Measurements from ENCODE around the gene ZNF511. TPM values are rescaled to one million over a fixed set of nuclear protein-coding genes. Genes with fewer than 3 reads are reported as not detected.

ZNF511 gene
- total and polyA plus RNA-seq, 4 donors = 13.7 to 31.8 (median 24.2) TPM

GRCh38 chr10:133299224-133299623, 9.5 kb upstream of the ZNF511 start:
- Histone ChIP-seq H3K36me3 (ENCODE audit: control insufficient read depth in 4 of 4, insufficient read depth in 3 of 4, low read depth in 1 of 4, low read length in 3 of 4) (peaks cover 27 to 73% (median 45%) of the 10 kb centered on the region in 4 donors), H3K9me3 (ENCODE audit: control insufficient read depth in 4 of 4, low read length in 3 of 4) (no peaks in the 10 kb centered on the region), H3K27ac (ENCODE audit: low read depth in 1 of 2, low read length in 2 of 2) (no peak overlapping the region), H3K4me3 (ENCODE audit: low read depth in 1 of 3, low read length in 3 of 3) (no peak overlapping the region), H3K9ac (ENCODE audit: low read depth in 1 of 2, low read length in 2 of 2) (no peak overlapping the region), H3K4me1 (ENCODE audit: control insufficient read depth in 4 of 4, insufficient read depth in 4 of 4, low read length in 3 of 4) (peaks cover 0 to 1% (median 0%) of the 10 kb centered on the region in 4 donors), H3K27me3 (ENCODE audit: control insufficient read depth in 4 of 4, insufficient read depth in 4 of 4, low read length in 3 of 4) (no peaks in the 10 kb centered on the region)
- WGBS = 97% methylated on average over 10 of the region's 10 CpGs
- no peak for TF ChIP-seq HNF4G (IDR thresholded peaks at IDR 0.05)
- TF ChIP-seq REST (IDR thresholded peaks at IDR 0.05) = no peak
- DNase-seq (ENCODE audit: low spot score) = no peak

- Histone ChIP-seq H3K27ac (ENCODE audit: low read depth in 1 of 2, low read length in 2 of 2) (no peak overlapping the region), H3K36me3 (ENCODE audit: control insufficient read depth in 4 of 4, insufficient read depth in 3 of 4, low read depth in 1 of 4, low read length in 3 of 4) (peaks cover 27 to 68% (median 43%) of the 10 kb centered on the region in 4 donors), H3K27me3 (ENCODE audit: control insufficient read depth in 4 of 4, insufficient read depth in 4 of 4, low read length in 3 of 4) (no peaks in the 10 kb centered on the region), H3K4me3 (ENCODE audit: low read depth in 1 of 3, low read length in 3 of 3) (no peak overlapping the region), H3K4me1 (ENCODE audit: control insufficient read depth in 4 of 4, insufficient read depth in 4 of 4, low read length in 3 of 4) (peaks cover 0 to 3% (median under 1%) of the 10 kb centered on the region in 4 donors), H3K9ac (ENCODE audit: low read depth in 1 of 2, low read length in 2 of 2) (no peak overlapping the region), H3K9me3 (ENCODE audit: control insufficient read depth in 4 of 4, low read length in 3 of 4) (no peaks in the 10 kb centered on the region)
- no peak for DNase-seq (ENCODE audit: low spot score)
- WGBS = 97% methylated on average over 14 of the region's 14 CpGs
- TF ChIP-seq GABPA (IDR thresholded peaks at IDR 0.05 in 1 of 2, conservative IDR thresholded peaks at IDR 0.05 in 1 of 2) = no peak
- no peak for TF ChIP-seq ATF3 (IDR thresholded peaks at IDR 0.05)
- TF ChIP-seq FOXA2 (IDR thresholded peaks at IDR 0.05) = no peak
- TF ChIP-seq REST (IDR thresholded peaks at IDR 0.05) = no peak
- no peak for TF ChIP-seq TAF1 (conservative IDR thresholded peaks at IDR 0.05)
- no peak for TF ChIP-seq JUND (IDR thresholded peaks at IDR 0.05)
- TF ChIP-seq FOXA1 (IDR thresholded peaks at IDR 0.05) = no peak
- no peak for TF ChIP-seq HNF4A (conservative IDR thresholded peaks at IDR 0.05)
- no peak for TF ChIP-seq RAD21 (IDR thresholded peaks at IDR 0.05)
- TF ChIP-seq SP1 (IDR thresholded peaks at IDR 0.05) = no peak
- no peak for TF ChIP-seq ZBTB33 (IDR thresholded peaks at IDR 0.05)
- no peak for TF ChIP-seq YY1 (IDR thresholded peaks at IDR 0.05)
- TF ChIP-seq NR2F2 (IDR thresholded peaks at IDR 0.05) = no peak
- TF ChIP-seq CTCF (IDR thresholded peaks at IDR 0.05; ENCODE audit: low read depth, low read length, missing input control) = no peak
- no peak for TF ChIP-seq EGR1 (IDR thresholded peaks at IDR 0.05; ENCODE audit: low read depth in 2 of 2)
- TF ChIP-seq HNF4G (IDR thresholded peaks at IDR 0.05) = no peak
- no peak for TF ChIP-seq MAX (IDR thresholded peaks at IDR 0.05)
- TF ChIP-seq RXRA (IDR thresholded peaks at IDR 0.05) = no peak
Measured at GRCh38 chr10:133299738-133300137, 9.0 kb upstream of the ZNF511 start.
